HG02981 (cell line): ENCODE data around the gene MRE11.

Experiments used
- ATAC-seq: cut with Tn5 transposase; IDR thresholded peaks from one replicate; pipeline ENCODE4 v1.9.1; 2021; ENCODE audit warnings: mild to moderate bottlenecking, moderate library complexity; ENCODE audit not compliant: unreplicated experiment

MRE11 gene

GRCh38 chr11:94493281-94494125 lies at the start of gene MRE11, which contains the start of gene ANKRD49:
MRE11 (minus strand) TSS chr11:94493844; CDS start chr11:94492801, 1,043 bp downstream.
ANKRD49 (plus strand) TSS chr11:94493984; CDS start chr11:94496694, 2,710 bp downstream.
- ATAC-seq, result peak; percentile 99

GRCh38 chr11:94539420-94539819 lies 45.8 kb upstream of the MRE11 start:
- ATAC-seq, result no peak

- ATAC-seq, result no peak
Measured at GRCh38 chr11:94537031-94537600, 43.5 kb upstream of the MRE11 start.

GRCh38 chr11:94536386-94536785 lies 42.7 kb upstream of the MRE11 start:
- ATAC-seq, result no peak

- no peak for ATAC-seq
Measured at GRCh38 chr11:94533696-94534630, 40.3 kb upstream of the MRE11 start.

GRCh38 chr11:94533206-94533605 lies 39.6 kb upstream of the MRE11 start:
- no peak for ATAC-seq

GRCh38 chr11:94532211-94532610 lies 38.6 kb upstream of the MRE11 start:
- ATAC-seq, result no peak

GRCh38 chr11:94528551-94528950 lies 34.9 kb upstream of the MRE11 start:
- ATAC-seq, result no peak

- no peak for ATAC-seq
Measured at GRCh38 chr11:94526645-94527438, 33.2 kb upstream of the MRE11 start.

- ATAC-seq, result no peak
Measured at GRCh38 chr11:94525546-94526324, 32.1 kb upstream of the MRE11 start.

GRCh38 chr11:94524341-94524740 lies 30.7 kb upstream of the MRE11 start:
- no peak for ATAC-seq

GRCh38 chr11:94521684-94522083 lies 28.0 kb upstream of the MRE11 start:
- peak; percentile 67 for ATAC-seq

- ATAC-seq, result peak; percentile 51
Measured at GRCh38 chr11:94519478-94520084, 25.9 kb upstream of the MRE11 start.

GRCh38 chr11:94518300-94518699 lies 24.7 kb upstream of the MRE11 start:
- no peak for ATAC-seq

- ATAC-seq, result no peak
Measured at GRCh38 chr11:94516725-94517124, 23.1 kb upstream of the MRE11 start.

GRCh38 chr11:94515398-94515797 lies 21.8 kb upstream of the MRE11 start:
- ATAC-seq, result no peak

GRCh38 chr11:94513091-94513490 lies 19.4 kb upstream of the MRE11 start:
- ATAC-seq, result peak; percentile 57

GRCh38 chr11:94511932-94512781 lies 18.5 kb upstream of the MRE11 start, which contains the start of gene C11orf97:
C11orf97 (plus strand) TSS chr11:94512461; CDS start chr11:94512529, 68 bp downstream.
- ATAC-seq, result peak; percentile 83
